HepG2 (cell line): ENCODE data around the gene SIRPA. TPM values are rescaled to one million over a fixed set of nuclear protein-coding genes. Genes with fewer than 3 reads are reported as not detected.

ENCODE experiments used
- ARID3A ChIP-seq: IDR thresholded peaks from 2 replicates; pipeline ENCODE4 v1.6.1; 2012; ENCODE audit warnings: low read depth, low read length, improper control_type of control experiment
- BHLHE40 ChIP-seq: IDR thresholded peaks from 2 replicates; pipeline ENCODE4 v1.6.1; 2011; ENCODE audit warnings: low read length, improper control_type of control experiment
- FOXK1 ChIP-seq: sonication (generic); formaldehyde crosslinking; IDR thresholded peaks from 2 replicates; pipeline ENCODE4 v1.4.0; 2020; ENCODE audit warnings: low read depth, missing genetic modification reagents, borderline replicate concordance
- GMEB2 ChIP-seq: IDR thresholded peaks from 2 replicates; pipeline ENCODE4 v1.6.1; 2016; ENCODE audit warnings: missing biosample characterization, missing genetic modification reagents, low read depth
- HNF4A ChIP-seq: sonication (generic); formaldehyde crosslinking; IDR thresholded peaks from 2 replicates; pipeline ENCODE4 v1.4.0; 2020; ENCODE audit warnings: missing genetic modification reagents
- HNRNPH1 ChIP-seq: fragments of 200-400 bp; formaldehyde crosslinking; optimal IDR thresholded peaks from 2 replicates; pipeline ENCODE3; 2017; ENCODE audit warnings: mild to moderate bottlenecking, low read depth, low read length
- HOXD1 ChIP-seq: sonication (generic); formaldehyde crosslinking; IDR thresholded peaks from 2 replicates; pipeline ENCODE4 v1.5.0; 2020; ENCODE audit warnings: missing genetic modification reagents
- NCOR1 ChIP-seq: fragments of 200-600 bp; sonication (generic); IDR thresholded peaks from 2 replicates; pipeline ENCODE4 v1.7.0; 2017; ENCODE audit warnings: antibody characterized with exemption, low read length, borderline replicate concordance
- NR2F1 ChIP-seq, 2 experiments: fragments of 450-650 bp in 1 of 2; formaldehyde crosslinking in 1 of 2; IDR thresholded peaks; 2 replicates each; pipeline versions ENCODE4 v1.5.0 to v1.6.1; 2016 to 2020; ENCODE audit warnings: mild to moderate bottlenecking in 1 of 2, missing compliant biosample characterization in 1 of 2, missing genetic modification reagents in 1 of 2, moderate library complexity in 1 of 2
- RAD21 ChIP-seq: fragments of 450-650 bp; formaldehyde crosslinking; IDR thresholded peaks from 2 replicates; pipeline ENCODE4 v1.5.0; 2020; ENCODE audit warnings: mild to moderate bottlenecking
- REPIN1 ChIP-seq: sonication (generic); formaldehyde crosslinking; IDR thresholded peaks from 2 replicates; pipeline ENCODE4 v1.8.0; 2022; ENCODE audit warnings: missing genetic modification reagents, low read depth, mild to moderate bottlenecking, borderline replicate concordance
- TRIM24 ChIP-seq: sonication (generic); formaldehyde crosslinking; IDR thresholded peaks from 2 replicates; pipeline ENCODE4 v1.8.0; 2022; ENCODE audit warnings: mild to moderate bottlenecking, missing genetic modification reagents
- ZBTB42 ChIP-seq: sonication (generic); formaldehyde crosslinking; IDR thresholded peaks from 2 replicates; pipeline ENCODE4 v1.5.0; 2020; ENCODE audit warnings: mild to moderate bottlenecking, missing genetic modification reagents
- ZBTB7B ChIP-seq: sonication (generic); formaldehyde crosslinking; IDR thresholded peaks from 2 replicates; pipeline ENCODE4 v1.4.0; 2020; ENCODE audit warnings: missing genetic modification reagents
- ZNF335 ChIP-seq: sonication (generic); formaldehyde crosslinking; IDR thresholded peaks from 2 replicates; pipeline ENCODE4 v1.4.0; 2020; ENCODE audit warnings: missing genetic modification reagents
- ZNF510 ChIP-seq: sonication (generic); formaldehyde crosslinking; IDR thresholded peaks from 2 replicates; pipeline ENCODE4 v1.4.0; 2020; ENCODE audit warnings: low read depth, mild to moderate bottlenecking, missing genetic modification reagents
- ZNF547 ChIP-seq: sonication (generic); formaldehyde crosslinking; IDR thresholded peaks from 2 replicates; pipeline ENCODE4 v1.5.1; 2020; ENCODE audit warnings: mild to moderate bottlenecking, missing genetic modification reagents
- ZNF598 ChIP-seq: sonication (generic); formaldehyde crosslinking; IDR thresholded peaks from 2 replicates; pipeline ENCODE4 v1.5.1; 2020; ENCODE audit warnings: mild to moderate bottlenecking, missing genetic modification reagents, borderline replicate concordance
- ZNF652 ChIP-seq: IDR thresholded peaks from 2 replicates; pipeline ENCODE4 v1.6.1; 2016; ENCODE audit warnings: low read depth, borderline replicate concordance
- ZNF703 ChIP-seq: sonication (generic); formaldehyde crosslinking; IDR thresholded peaks from 2 replicates; pipeline ENCODE4 v1.5.1; 2020; ENCODE audit warnings: missing genetic modification reagents, mild to moderate bottlenecking, moderate library complexity, borderline replicate concordance
- ZNF704 ChIP-seq: sonication (generic); formaldehyde crosslinking; IDR thresholded peaks from 2 replicates; pipeline ENCODE4 v1.8.1; 2023; ENCODE audit warnings: mild to moderate bottlenecking, inconsistent platforms, moderate library complexity, missing genetic modification reagents, borderline replicate concordance
- ZNF879 ChIP-seq: sonication (generic); formaldehyde crosslinking; IDR thresholded peaks from 2 replicates; pipeline ENCODE4 v1.8.1; 2023; ENCODE audit warnings: missing genetic modification reagents
- polyA plus RNA-seq, 8 experiments: library from polyadenylated mRNA; depleted of rRNA in 3 of 8; stranded (reverse) in 7 of 8; unstranded in 1 of 8; fragments of >200 nt; fragmentation: Illumina TruSeq in 4 of 8; extraction: Trizol in 4 of 8; gene quantifications; 2 replicates each; pipeline versions ENCODE4 v1.2.1 to v1.2.3, GENCODE V29; 2011 to 2016; ENCODE audit warnings: low read depth in 4 of 8, missing spikeins in 1 of 8, mixed read lengths in 1 of 8; ENCODE audit not compliant: insufficient read depth in 1 of 8
- total RNA-seq, 5 experiments: library from RNA; depleted of rRNA; stranded (reverse); fragments of >200 nt; fragmentation: Illumina TruSeq; extraction: Trizol; gene quantifications; 2 replicates each; pipeline ENCODE4 v1.2.3, GENCODE V29; 2016; ENCODE audit warnings: low read depth in 1 of 5
- TF ChIP-seq, protein P1 (sequence below): sonication (generic); formaldehyde crosslinking; IDR thresholded peaks from 2 replicates; pipeline ENCODE4 v1.4.0; 2020; ENCODE audit warnings: missing genetic modification reagents, borderline replicate concordance
- TF ChIP-seq, protein P2 (sequence below): sonication (generic); formaldehyde crosslinking; IDR thresholded peaks from 2 replicates; pipeline ENCODE4 v1.8.1; 2023; ENCODE audit warnings: mild to moderate bottlenecking, missing genetic modification reagents, borderline replicate concordance

Gene SIRPA
- total and polyA plus RNA-seq, 2 of the 13 experiments (the other 11 are each of a cell fraction or from before 2014, with no cell fraction given) = 7.2 to 17.6 TPM

DNA sequence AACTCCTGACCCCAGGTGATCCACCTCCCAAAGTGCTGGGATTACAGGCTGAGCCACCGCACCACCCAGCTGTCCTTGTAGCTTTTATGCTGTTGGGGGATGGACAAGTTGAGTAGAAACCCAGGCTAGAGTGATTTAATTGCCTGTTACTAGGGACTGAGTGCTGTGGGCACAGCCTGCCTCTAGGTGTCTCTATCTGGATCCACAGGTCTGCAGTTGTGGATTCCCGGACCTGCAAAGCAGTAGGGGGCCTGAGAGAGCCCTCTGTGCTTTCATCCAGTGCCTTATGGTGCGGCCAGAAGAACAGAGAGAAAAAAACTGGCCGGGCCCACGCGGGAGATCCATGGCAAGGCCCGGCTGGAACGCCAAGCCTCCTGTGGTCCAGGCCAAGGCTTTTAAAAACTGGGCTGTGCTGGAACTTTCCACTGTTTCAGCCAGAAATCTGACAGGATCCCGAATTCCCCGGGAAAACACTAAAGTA lies 5.2 kb downstream of the SIRPA start (continued):
- TF ChIP-seq, protein P1, sequence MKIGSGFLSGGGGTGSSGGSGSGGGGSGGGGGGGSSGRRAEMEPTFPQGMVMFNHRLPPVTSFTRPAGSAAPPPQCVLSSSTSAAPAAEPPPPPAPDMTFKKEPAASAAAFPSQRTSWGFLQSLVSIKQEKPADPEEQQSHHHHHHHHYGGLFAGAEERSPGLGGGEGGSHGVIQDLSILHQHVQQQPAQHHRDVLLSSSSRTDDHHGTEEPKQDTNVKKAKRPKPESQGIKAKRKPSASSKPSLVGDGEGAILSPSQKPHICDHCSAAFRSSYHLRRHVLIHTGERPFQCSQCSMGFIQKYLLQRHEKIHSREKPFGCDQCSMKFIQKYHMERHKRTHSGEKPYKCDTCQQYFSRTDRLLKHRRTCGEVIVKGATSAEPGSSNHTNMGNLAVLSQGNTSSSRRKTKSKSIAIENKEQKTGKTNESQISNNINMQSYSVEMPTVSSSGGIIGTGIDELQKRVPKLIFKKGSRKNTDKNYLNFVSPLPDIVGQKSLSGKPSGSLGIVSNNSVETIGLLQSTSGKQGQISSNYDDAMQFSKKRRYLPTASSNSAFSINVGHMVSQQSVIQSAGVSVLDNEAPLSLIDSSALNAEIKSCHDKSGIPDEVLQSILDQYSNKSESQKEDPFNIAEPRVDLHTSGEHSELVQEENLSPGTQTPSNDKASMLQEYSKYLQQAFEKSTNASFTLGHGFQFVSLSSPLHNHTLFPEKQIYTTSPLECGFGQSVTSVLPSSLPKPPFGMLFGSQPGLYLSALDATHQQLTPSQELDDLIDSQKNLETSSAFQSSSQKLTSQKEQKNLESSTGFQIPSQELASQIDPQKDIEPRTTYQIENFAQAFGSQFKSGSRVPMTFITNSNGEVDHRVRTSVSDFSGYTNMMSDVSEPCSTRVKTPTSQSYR (CRISPR knock-in tag) = peak; percentile 36; the same call in 1 of the 2 replicates
- TF ChIP-seq ARID3A (peak; percentile 50; the same call in 1 of the 2 replicates), ZBTB42 (no peak), ZNF547 (CRISPR knock-in tag) (no peak), ZNF598 (peak; percentile 36; the same call in 1 of the 2 replicates), RAD21 (peak; percentile 67), NCOR1 (no peak), FOXK1 (peak; percentile 36; the same call in 1 of the 2 replicates), ZBTB7B (CRISPR knock-in tag) (no peak), GMEB2 (CRISPR knock-in tag) (no peak), ZNF879 (CRISPR knock-in tag) (no peak), ZNF510 (no peak), TRIM24 (no peak), HNF4A (no peak), ZNF335 (CRISPR knock-in tag) (no peak), NR2F1 (CRISPR knock-in tag; IDR thresholded peaks at IDR 0.05) (no peak), REPIN1 (CRISPR knock-in tag) (0 out of 2 replicates have a peak, but pooled peaks have one; percentile 8), ZNF703 (peak; percentile 57; the same call in 1 of the 2 replicates), ZNF704 (CRISPR knock-in tag) (no peak), HOXD1 (CRISPR knock-in tag) (no peak), BHLHE40 (0 out of 2 replicates have a peak, but pooled peaks have one; percentile 16), HNRNPH1 (no peak), ZNF652 (CRISPR knock-in tag) (no peak)
- TF ChIP-seq, protein P2, sequence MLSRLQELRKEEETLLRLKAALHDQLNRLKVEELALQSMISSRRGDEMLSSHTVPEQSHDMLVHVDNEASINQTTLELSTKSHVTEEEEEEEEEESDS (CRISPR knock-in tag) = no peak
